Large intestine (tissue), 3 donors: ENCODE measurements around the gene DIS3L. TPM values are rescaled to one million over a fixed set of nuclear protein-coding genes. Genes with fewer than 3 reads are reported as not detected.
"Not testable (repeated sequence)": the region's sequence is repeated elsewhere in the genome, so short reads cannot be mapped to it uniquely, and the experiment has no call there.

Experiments
- DNase-seq, 2 donors: peaks; one replicate each; pipeline versions ENCODE4 v3.0.0 to v3.0.0-alpha.2; 2013
- H3K27ac ChIP-seq: one replicate; pipeline ENCODE4 v1.5.1; 2013; ENCODE audit warnings: low read length
- H3K27me3 ChIP-seq: 2 replicates; pipeline ENCODE4 v1.6.1; 2013; ENCODE audit warnings: low read length; ENCODE audit not compliant: control insufficient read depth, insufficient read depth
- H3K36me3 ChIP-seq: 2 replicates; pipeline ENCODE4 v1.6.1; 2013; ENCODE audit warnings: low read length; ENCODE audit not compliant: control insufficient read depth, insufficient read depth
- H3K4me1 ChIP-seq: one replicate; pipeline ENCODE4 v1.6.1; 2013; ENCODE audit warnings: low read length; ENCODE audit not compliant: control insufficient read depth, insufficient read depth
- H3K4me3 ChIP-seq: one replicate; pipeline ENCODE4 v1.5.1; 2013; ENCODE audit warnings: low read length
- H3K9me3 ChIP-seq: one replicate; pipeline ENCODE4 v1.6.1; 2013; ENCODE audit warnings: mild to moderate bottlenecking, low read depth, low read length, moderate library complexity; ENCODE audit not compliant: control insufficient read depth
- WGBS: methylation state at CpG from one replicate; pipeline ENCODE4 v1.1.5; 2013; ENCODE audit warnings: low lambda C conversion rate; ENCODE audit not compliant: insufficient coverage; 5-methylcytosine and 5-hydroxymethylcytosine counted together
- polyA plus RNA-seq: library from polyadenylated mRNA; unstranded; fragments of 120-200 nt; gene quantifications from one replicate; pipeline ENCODE4 v1.2.1, GENCODE V29; 2013

Gene DIS3L
- polyA plus RNA-seq, 1 donor: 33.6 TPM

DNA sequence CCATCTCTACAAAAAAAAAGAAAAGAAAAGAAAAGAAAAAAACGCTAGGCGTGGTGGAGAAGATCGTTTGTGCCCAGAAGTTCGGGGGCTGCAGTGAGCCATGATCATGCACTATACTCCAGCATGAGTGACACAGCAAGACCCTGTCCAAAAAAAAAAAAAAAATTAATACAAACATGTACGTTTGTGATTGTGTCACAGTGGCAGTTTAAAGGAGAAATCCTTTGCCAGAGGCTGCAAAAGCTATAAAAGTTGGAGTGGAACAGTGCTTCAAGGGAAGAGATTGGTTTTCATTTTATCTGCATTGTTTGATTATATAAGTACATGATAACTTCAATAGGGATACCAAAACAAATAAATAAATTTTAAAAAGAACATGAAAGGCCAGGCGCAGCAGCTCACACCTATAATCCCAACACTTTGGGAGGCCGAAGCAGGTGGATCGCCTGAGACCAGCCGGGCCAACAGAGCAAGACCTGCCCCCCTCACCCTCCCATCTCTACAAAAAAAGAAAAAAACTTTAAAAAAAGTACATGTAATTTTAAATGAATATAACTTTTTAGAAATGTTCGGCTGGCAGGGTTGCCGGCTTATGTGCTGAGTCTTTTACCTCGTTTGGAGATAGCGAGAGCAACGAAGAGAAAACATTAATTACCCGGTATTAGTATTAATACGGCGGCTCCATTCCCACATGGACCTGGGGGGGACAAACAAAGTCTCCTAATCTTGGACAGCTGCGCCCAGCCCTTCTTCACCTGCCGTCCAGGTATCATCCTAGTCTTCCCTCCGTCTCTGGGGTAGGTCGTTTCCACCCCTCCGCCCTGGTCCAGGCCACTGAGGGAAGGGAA, 573 bp upstream of the DIS3L start:
- Histone ChIP-seq H3K4me3 (peak overlapping the region; percentile 69), H3K4me1 (peaks cover 11% of the 10 kb centered on the region), H3K27me3 (no peaks in the 10 kb centered on the region), H3K27ac (peak overlapping the region; percentile 93), H3K9me3 (peaks cover 2% of the 10 kb centered on the region), H3K36me3 (peaks cover 2% of the 10 kb centered on the region)
- peak in 1 of 2 donors; percentile 13 for DNase-seq
- 72% methylated on average over 4 of the region's 22 CpGs for WGBS

DNA sequence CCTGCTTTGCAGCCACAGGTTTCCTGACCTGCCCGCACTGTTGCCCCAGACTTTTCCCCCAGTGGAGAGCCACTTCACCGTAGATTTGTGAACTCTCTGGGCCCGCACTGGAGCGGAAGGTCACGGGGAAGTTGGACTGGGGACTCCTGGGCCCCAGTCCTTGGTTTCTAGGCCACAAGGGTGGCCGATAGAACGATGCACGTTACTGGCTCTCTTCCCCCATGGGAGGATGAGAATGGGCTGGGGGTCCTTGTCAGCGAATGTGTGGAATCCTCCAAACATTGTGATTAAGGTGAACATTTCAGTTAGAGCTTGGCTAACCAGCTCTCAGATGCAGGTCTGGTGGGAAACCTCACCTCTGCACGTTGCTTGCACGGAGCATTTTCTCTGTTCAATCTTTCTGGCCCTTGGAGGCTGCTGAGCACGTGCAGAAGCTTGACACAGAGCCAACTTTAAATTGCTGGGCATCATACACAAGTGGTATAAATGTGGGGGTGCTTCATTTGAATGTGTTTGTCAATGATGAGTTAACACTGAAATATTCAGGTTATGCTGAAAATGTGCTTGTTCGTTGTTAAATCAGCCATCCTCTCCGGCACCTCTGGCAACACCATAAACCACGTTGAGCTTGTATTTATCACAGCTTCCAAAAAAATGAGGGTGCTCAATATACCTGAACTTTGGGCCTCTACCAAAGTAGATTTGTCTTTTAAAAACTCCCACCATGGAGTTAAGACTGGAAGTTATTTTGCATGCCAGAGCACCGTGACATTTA, 976 bp downstream of the DIS3L start:
- H3K4me1 ChIP-seq: peaks cover 9% of the 10 kb centered on the region
- peaks cover 2% of the 10 kb centered on the region for H3K9me3 ChIP-seq
- DNase-seq: peak; percentile 56 to 79
- H3K27ac ChIP-seq: peak overlapping the region; percentile 92
- WGBS: no CpG with 5 or more reads among the region's 16 CpGs
- H3K27me3 ChIP-seq: no peaks in the 10 kb centered on the region
- peak overlapping the region; percentile 69 for H3K4me3 ChIP-seq
- peaks cover 3% of the 10 kb centered on the region for H3K36me3 ChIP-seq

DNA sequence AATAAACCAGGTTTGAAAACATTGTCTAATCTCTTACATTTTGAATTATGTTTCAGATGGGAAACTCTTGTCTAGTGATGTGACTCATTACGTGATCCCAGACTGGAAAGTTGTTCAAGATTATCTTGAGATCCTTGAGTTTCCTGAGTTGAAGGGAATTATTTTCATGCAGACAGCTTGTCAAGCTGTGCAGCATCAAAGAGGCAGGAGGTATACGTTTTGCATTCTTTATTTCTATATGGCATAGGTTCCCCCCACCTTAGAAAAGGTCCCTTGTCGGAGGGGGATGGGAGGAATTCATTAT, 1.5 kb downstream of the DIS3L start:
- WGBS: no CpG with 5 or more reads among the region's 3 CpGs
- no peak overlapping the region for H3K4me3 ChIP-seq
- peak in 1 of 2 donors; percentile 18 for DNase-seq

DNA sequence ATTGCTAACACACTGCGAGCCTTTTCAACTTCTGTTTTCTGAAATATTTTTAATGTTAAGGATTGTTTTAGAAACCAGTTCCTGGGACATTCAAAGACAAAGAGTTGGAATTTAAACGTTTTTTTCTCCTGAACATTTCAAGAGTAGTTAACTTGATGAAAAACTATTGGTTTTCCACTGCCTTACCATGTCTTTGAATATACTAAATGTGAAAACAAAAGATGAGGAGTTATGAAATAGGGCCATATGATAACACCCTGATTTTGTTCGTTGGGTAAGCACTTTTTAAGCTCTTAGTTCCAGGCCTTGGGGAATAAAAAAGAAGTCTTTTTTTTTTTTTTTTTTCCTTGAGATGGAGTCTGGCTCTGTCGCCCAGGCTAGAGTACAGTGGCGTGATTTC, 2.8 kb downstream of the DIS3L start:
- WGBS: no CpG with 5 or more reads among the region's 5 CpGs

More for the DNA sequence above, 1.5 kb downstream of the DIS3L start:
- peak overlapping the region; percentile 92 for H3K27ac ChIP-seq
- no peaks in the 10 kb centered on the region for H3K27me3 ChIP-seq
- H3K4me1 ChIP-seq: peaks cover 9% of the 10 kb centered on the region
- peaks cover 2% of the 10 kb centered on the region for H3K9me3 ChIP-seq
- H3K36me3 ChIP-seq: peaks cover 3% of the 10 kb centered on the region

DNA sequence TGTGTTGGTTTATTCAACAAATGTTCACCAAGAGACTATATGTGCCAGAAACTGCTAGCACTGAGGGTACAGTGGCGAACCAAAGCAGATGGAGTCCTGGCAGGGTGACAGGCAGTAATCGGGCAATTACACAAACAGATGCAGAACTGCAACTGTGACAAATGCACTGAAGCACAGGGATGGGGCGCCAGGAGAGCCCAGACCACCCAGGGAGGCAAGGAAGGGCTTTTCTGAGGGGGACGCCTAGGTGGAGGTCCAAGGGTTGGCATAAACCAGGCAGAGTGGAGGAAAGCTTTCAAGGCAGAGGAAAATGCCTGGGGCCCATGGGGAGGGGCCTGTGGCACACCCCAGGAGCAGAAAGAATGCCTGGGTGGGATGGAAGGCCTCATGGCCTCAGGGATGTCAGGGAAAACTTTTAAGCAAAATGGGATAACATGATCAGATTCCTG, 5.5 kb downstream of the DIS3L start:
- Histone ChIP-seq H3K4me1 (peaks cover 9% of the 10 kb centered on the region), H3K27ac (no peak overlapping the region)
- DNase-seq: no peak

More for the DNA sequence above, 2.8 kb downstream of the DIS3L start:
- Histone ChIP-seq H3K27me3 (no peaks in the 10 kb centered on the region), H3K9me3 (peaks cover 2% of the 10 kb centered on the region), H3K27ac (no peak overlapping the region), H3K4me1 (peaks cover 9% of the 10 kb centered on the region), H3K36me3 (peaks cover 7% of the 10 kb centered on the region), H3K4me3 (no peak overlapping the region)
- DNase-seq: no peak

DNA sequence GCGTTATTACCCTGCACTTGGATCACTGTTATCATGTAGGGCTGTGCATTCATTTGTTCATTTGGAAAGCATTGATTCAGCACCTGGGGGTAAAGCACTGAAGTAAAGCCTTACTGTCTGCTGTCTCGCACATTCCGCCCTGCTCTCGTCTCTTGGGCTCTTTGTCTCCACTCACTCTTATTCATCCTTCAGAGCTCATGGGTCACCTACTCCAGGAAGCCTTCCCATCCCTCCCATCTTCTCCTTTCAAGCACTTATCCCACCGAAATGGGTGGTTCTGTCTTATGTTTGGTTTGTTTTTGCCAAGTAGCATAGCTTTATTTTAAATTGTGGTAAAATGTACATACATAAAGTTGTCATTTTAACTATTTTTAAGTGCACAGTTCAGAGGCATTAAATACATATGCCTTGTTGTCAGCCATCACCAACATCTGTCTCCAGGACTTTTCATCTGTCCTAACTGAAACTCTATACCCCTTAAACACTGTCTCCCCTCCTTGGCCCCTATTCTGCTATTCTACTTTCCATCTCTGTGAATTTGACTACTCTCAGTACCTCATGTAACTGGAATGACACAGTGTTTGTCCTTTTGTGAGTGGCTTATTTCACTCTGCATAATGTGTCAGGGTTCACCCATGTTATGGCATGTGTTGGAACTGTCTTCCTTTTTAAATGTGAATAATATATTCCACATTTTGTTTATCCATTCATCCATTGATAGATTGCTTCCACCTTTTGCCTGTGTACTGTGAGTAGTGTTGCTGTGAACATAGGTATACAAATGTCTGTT, 9.3 kb downstream of the DIS3L start:
- peaks cover 22% of the 10 kb centered on the region for H3K36me3 ChIP-seq
- DNase-seq: no peak
- H3K4me1 ChIP-seq: no peaks in the 10 kb centered on the region
- no peak overlapping the region for H3K4me3 ChIP-seq
- H3K27ac ChIP-seq: no peak overlapping the region
- no peaks in the 10 kb centered on the region for H3K27me3 ChIP-seq
- WGBS: 100% methylated on average over 3 of the region's 5 CpGs
- no peaks in the 10 kb centered on the region for H3K9me3 ChIP-seq

More for the DNA sequence above, 5.5 kb downstream of the DIS3L start:
- peaks cover 1% of the 10 kb centered on the region for H3K9me3 ChIP-seq
- no CpG with 5 or more reads among the region's 4 CpGs for WGBS
- H3K27me3 ChIP-seq: no peaks in the 10 kb centered on the region
- peaks cover 9% of the 10 kb centered on the region for H3K36me3 ChIP-seq
- no peak overlapping the region for H3K4me3 ChIP-seq

DNA sequence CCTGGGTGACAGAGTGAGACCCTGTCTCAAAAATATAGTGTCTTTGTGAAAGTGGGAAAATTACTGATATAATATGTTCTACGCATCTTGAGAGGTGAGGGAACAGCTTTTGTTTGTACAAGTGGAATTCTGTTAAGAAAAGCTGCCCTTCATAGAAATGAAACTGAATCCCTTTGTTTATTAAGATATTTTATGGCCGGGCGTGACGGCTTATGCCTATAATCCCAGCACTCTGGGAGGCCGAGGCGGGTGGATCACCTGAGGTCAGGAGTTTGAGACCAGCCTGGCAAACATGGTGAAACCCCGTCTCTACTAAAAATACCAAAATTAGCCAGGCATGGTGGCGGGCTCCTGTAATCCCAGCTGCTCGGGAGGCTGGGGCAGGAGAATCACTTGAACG, 11.1 kb downstream of the DIS3L start:
- peaks cover 37% of the 10 kb centered on the region for H3K36me3 ChIP-seq
- not testable (repeated sequence) for H3K27ac ChIP-seq, H3K4me3 ChIP-seq, H3K4me1 ChIP-seq, H3K27me3 ChIP-seq, H3K9me3 ChIP-seq
- 40% methylated on average over 2 of the region's 10 CpGs for WGBS
- peak in 1 of 2 donors; percentile 46 for DNase-seq

DNA sequence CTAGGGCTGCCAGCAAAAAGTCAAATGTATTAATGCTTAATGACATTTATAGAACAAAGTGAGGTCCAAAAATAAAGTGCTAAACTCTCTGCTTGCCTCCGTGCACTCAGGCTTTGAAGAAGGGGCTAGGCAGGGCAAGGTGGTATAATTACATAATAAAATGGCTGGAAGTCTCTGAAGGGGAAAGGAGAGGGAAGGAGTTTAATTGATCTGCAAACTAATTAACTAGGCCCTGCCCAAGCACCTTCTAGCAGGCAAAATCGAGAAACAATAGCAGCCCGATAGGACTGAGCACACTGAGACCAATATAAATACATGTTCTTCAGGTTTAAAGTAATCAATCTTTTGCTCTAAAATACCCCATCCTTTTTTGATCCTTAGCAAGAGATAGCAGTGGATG, 13.0 kb downstream of the DIS3L start:
- no peak overlapping the region for H3K27ac ChIP-seq
- 83% methylated on average over 1 of the region's 3 CpGs for WGBS
- no peaks in the 10 kb centered on the region for H3K27me3 ChIP-seq
- no peaks in the 10 kb centered on the region for H3K4me1 ChIP-seq
- H3K4me3 ChIP-seq: no peak overlapping the region
- H3K36me3 ChIP-seq: peaks cover 53% of the 10 kb centered on the region
- H3K9me3 ChIP-seq: no peaks in the 10 kb centered on the region
- no peak for DNase-seq

DNA sequence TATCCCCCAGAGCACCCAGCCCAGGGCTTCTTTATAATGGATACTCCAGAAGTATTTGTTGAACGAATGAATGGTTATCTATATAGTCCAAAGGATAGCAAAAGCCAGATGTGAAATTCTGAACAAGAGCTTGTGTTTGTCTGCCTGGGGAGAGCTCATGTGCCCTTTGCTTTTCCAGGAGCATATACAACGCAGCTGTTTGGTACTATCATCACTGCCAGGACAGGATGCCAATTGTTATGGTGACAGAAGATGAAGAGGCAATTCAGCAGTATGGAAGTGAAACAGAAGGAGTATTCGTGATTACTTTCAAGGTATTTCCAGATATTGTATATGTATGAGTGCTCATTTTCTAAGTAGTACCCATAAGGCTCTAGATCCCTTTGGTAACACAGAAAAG, 15.2 kb downstream of the DIS3L start:
- no peak for DNase-seq
- no peaks in the 10 kb centered on the region for H3K4me1 ChIP-seq
- WGBS: 100% methylated on average over 1 of the region's 3 CpGs
- H3K9me3 ChIP-seq: no peaks in the 10 kb centered on the region
- H3K27ac ChIP-seq: no peak overlapping the region
- H3K27me3 ChIP-seq: no peaks in the 10 kb centered on the region
- peaks cover 65% of the 10 kb centered on the region for H3K36me3 ChIP-seq
- no peak overlapping the region for H3K4me3 ChIP-seq

DNA sequence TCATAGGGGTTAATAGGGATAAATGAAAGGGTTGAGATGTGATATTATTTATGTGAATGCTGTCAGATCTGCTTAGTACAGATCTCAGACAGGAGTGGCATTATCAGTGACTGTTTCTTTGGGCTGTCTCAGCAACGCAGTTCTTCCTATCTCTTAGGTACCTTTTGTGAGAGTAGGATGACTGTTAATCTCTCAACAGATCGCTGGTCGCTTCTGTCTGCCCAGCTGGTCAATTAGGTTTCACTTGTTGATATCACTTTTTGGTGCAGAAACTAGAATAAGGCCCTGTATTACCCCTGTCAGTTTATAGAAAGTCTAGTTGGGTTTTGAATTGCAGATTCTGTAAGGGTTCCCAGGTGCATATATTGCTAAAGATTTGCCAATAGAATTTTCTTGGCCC, 16.5 kb downstream of the DIS3L start:
- WGBS: 100% methylated on average over 2 of the region's 3 CpGs
- no peaks in the 10 kb centered on the region for H3K9me3 ChIP-seq
- no peaks in the 10 kb centered on the region for H3K27me3 ChIP-seq
- DNase-seq: no peak
- no peak overlapping the region for H3K27ac ChIP-seq
- H3K4me1 ChIP-seq: no peaks in the 10 kb centered on the region
- peaks cover 75% of the 10 kb centered on the region for H3K36me3 ChIP-seq
- H3K4me3 ChIP-seq: no peak overlapping the region
